CD4-positive, alpha-beta T cell (primary cell): ENCODE results near the gene ETV5. TPM values are rescaled to one million over a fixed set of nuclear protein-coding genes. Genes with fewer than 3 reads are reported as not detected.

ENCODE experiments used
- ATAC-seq: fragments of 200-7000 bp; cut with Tn5 transposase; one replicate; pipeline ENCODE4 v1.10.0; 2022; ENCODE audit warnings: mild to moderate bottlenecking; ENCODE audit not compliant: poor library complexity
- CTCF ChIA-PET: fragments of 350-600 bp; sonication (Branson Sonifier 250); formaldehyde crosslinking; loops from one replicate; lab custom pipeline; 2021; ENCODE audit warnings: antibody characterized with exemption, inconsistent platforms; lab: Charles Lee
- POLR2A ChIA-PET: fragments of 350-600 bp; sonication (Branson Sonifier 250); formaldehyde crosslinking; loops from one replicate; lab custom pipeline; 2021; ENCODE audit warnings: antibody characterized with exemption, inconsistent platforms; lab: Charles Lee
- DNase-seq, 14 experiments: peaks; one replicate each; pipeline ENCODE4 v3.0.0-alpha.2; 2013 to 2020; ENCODE audit warnings: mixed read lengths in 2 of 14
- H3K27ac ChIP-seq, 2 donors: one replicate each; pipeline versions ENCODE4 v1.5.1 to v1.7.0; 2013; ENCODE audit warnings: low read length in 2 of 2, low read depth in 1 of 2, mild to moderate bottlenecking in 1 of 2
- H3K27me3 ChIP-seq, 2 experiments: 1 replicate in 1 of 2; 2 replicates in 1 of 2; pipeline versions ENCODE4 v1.6.1 to v1.7.0; 2013; ENCODE audit warnings: low read length in 2 of 2, control low read depth in 1 of 2, mild to moderate bottlenecking in 1 of 2, moderate library complexity in 1 of 2; ENCODE audit not compliant: insufficient read depth in 2 of 2, control insufficient read depth in 1 of 2
- H3K36me3 ChIP-seq: one replicate; pipeline ENCODE4 v1.6.1; 2013; ENCODE audit warnings: low read length, control low read depth; ENCODE audit not compliant: insufficient read depth
- H3K4me1 ChIP-seq: one replicate; pipeline ENCODE4 v1.6.1; 2013; ENCODE audit warnings: low read length, control low read depth; ENCODE audit not compliant: insufficient read depth
- H3K4me3 ChIP-seq: one replicate; pipeline ENCODE4 v1.5.1; 2013; ENCODE audit warnings: mild to moderate bottlenecking, low read length, moderate library complexity
- H3K9me3 ChIP-seq, 2 experiments: 1 replicate in 1 of 2; 2 replicates in 1 of 2; pipeline versions ENCODE4 v1.6.1 to v1.7.0; 2013; ENCODE audit warnings: low read length in 2 of 2, mild to moderate bottlenecking in 2 of 2, control low read depth in 1 of 2, moderate library complexity in 1 of 2; ENCODE audit not compliant: control insufficient read depth in 1 of 2, insufficient read depth in 1 of 2
- H3K27ac Mint-ChIP-seq: one replicate; pipeline ENCODE4 v1.8.0; 2020; ENCODE audit warnings: mixed read lengths
- H3K27me3 Mint-ChIP-seq: one replicate; pipeline ENCODE4 v1.8.0; 2021; ENCODE audit warnings: mixed read lengths
- H3K36me3 Mint-ChIP-seq: one replicate; pipeline ENCODE4 v1.8.0; 2021; ENCODE audit warnings: low read depth, mixed read lengths
- H3K4me1 Mint-ChIP-seq: one replicate; pipeline ENCODE4 v1.8.0; 2021; ENCODE audit warnings: low read depth, mixed read lengths
- H3K4me3 Mint-ChIP-seq: one replicate; pipeline ENCODE4 v1.8.0; 2020; ENCODE audit warnings: mild to moderate bottlenecking, mixed read lengths
- H3K9me3 Mint-ChIP-seq: one replicate; pipeline ENCODE4 v1.8.0; 2020; ENCODE audit warnings: mixed read lengths
- intact Hi-C, 2 experiments: fragments of 100-400 bp; cut with DNase I in 1 of 2; cut with micrococcal nuclease in 1 of 2; formaldehyde crosslinking; loops; one replicate each; pipeline versions ENCODE4 v1.15.1 to v1.9.0; 2023 to 2025; cut with DNase I, micrococcal nuclease
- total RNA-seq, 174 experiments: library from RNA in 2 of 174; stranded (reverse) in 2 of 174; gene quantifications; one replicate each; pipeline ENCODE4 v1.2.3 and lab custom pipeline; 2021 to 2026
- TF ChIP-seq, protein P1 (sequence below): fragments of 200-600 bp; IDR thresholded peaks from one replicate; pipeline ENCODE4 v1.8.0; 2022; ENCODE audit warnings: antibody characterized with exemption, mild to moderate bottlenecking

The ETV5 gene
- total RNA-seq, 2 experiments from 2014 or later: not detected

DNA sequence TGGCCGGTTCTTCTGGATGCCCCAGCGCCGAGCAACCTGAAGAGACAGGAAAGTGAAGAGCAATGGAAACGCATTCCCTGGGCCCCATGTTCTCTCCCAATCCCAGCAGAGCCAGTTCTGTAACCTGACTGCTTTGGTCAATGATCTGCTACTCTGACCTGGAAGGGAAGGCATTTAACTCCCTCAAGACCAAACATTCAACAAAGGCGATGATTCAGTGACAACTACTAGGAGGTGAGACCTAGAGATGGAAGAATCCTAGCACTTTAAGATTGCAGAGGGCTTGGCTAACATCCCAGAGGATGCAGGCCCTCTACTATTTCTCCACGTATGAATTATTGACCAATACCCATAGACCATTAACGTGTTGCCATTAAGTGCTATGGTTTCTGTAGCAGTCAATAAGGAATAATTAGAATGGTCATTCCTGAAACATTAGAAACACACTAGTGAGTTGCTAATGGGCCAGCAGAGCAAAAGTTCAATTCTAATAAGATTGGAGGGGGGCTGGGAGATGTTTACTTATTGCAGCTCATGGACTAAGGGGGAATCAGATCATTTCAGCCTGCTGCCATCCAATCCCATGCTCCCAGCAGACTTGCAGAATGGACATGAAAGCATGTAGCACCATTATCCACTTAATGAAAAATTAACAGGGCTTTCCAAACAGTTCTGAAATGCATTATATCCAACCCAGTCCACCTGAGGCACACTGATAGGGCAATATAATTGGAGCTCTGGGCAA is 56.6 kb downstream of the ETV5 start:
- CTCF ChIA-PET: no interaction called here

DNA sequence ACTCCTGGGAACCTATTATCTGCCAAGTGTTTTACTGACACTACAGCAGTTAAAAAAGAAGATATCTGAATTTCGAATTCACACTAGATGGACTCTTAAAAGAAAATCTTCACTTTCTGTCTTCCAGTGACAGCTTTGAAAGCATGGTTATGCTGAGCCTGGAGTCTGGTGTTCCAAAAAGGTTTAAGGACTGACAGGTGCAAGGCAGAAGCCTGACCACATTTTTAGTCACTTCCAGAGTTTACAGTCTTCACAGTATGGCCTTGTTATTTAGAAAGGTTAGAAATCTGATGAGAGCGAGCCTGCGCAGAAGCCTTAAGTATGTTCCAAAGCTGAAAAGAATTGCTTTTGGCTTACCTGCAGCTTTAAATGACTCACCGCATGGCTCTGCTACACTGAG is 59.9 kb downstream of the ETV5 start:
- no peaks in the 10 kb centered on the region for H3K4me1 ChIP-seq
- no peak overlapping the region for H3K4me3 Mint-ChIP-seq
- H3K9me3 ChIP-seq: no peaks in the 10 kb centered on the region
- H3K27ac Mint-ChIP-seq: no peak overlapping the region
- POLR2A ChIA-PET: no interaction called here
- CTCF ChIA-PET: no interaction called here
- TF ChIP-seq, protein P1, sequence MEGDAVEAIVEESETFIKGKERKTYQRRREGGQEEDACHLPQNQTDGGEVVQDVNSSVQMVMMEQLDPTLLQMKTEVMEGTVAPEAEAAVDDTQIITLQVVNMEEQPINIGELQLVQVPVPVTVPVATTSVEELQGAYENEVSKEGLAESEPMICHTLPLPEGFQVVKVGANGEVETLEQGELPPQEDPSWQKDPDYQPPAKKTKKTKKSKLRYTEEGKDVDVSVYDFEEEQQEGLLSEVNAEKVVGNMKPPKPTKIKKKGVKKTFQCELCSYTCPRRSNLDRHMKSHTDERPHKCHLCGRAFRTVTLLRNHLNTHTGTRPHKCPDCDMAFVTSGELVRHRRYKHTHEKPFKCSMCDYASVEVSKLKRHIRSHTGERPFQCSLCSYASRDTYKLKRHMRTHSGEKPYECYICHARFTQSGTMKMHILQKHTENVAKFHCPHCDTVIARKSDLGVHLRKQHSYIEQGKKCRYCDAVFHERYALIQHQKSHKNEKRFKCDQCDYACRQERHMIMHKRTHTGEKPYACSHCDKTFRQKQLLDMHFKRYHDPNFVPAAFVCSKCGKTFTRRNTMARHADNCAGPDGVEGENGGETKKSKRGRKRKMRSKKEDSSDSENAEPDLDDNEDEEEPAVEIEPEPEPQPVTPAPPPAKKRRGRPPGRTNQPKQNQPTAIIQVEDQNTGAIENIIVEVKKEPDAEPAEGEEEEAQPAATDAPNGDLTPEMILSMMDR: no peak
- ATAC-seq (no peak), DNase-seq (no peak)
- no peaks in the 10 kb centered on the region for H3K36me3 Mint-ChIP-seq
- no peak overlapping the region for H3K4me3 ChIP-seq
- no peaks in the 10 kb centered on the region for H3K36me3 ChIP-seq
- peaks cover 31% of the 10 kb centered on the region for H3K27me3 Mint-ChIP-seq
- no peaks in the 10 kb centered on the region for H3K9me3 Mint-ChIP-seq
- peaks cover 0 to 9% of the 10 kb centered on the region in 2 experiments for H3K27me3 ChIP-seq
- intact Hi-C loops: no loop called here
- H3K4me1 Mint-ChIP-seq: no peaks in the 10 kb centered on the region
- no peak overlapping the region for H3K27ac ChIP-seq

More for the DNA sequence above, 56.6 kb downstream of the ETV5 start:
- no peak overlapping the region for H3K27ac ChIP-seq
- peaks cover 0 to 9% of the 10 kb centered on the region in 2 experiments for H3K27me3 ChIP-seq
- Mint-ChIP-seq H3K4me1 (no peaks in the 10 kb centered on the region), H3K4me3 (no peak overlapping the region), H3K36me3 (no peaks in the 10 kb centered on the region), H3K27ac (no peak overlapping the region), H3K9me3 (no peaks in the 10 kb centered on the region), H3K27me3 (peaks cover 47% of the 10 kb centered on the region)
- TF ChIP-seq, protein P1: no peak
- no peaks in the 10 kb centered on the region for H3K9me3 ChIP-seq
- H3K36me3 ChIP-seq: no peaks in the 10 kb centered on the region
- POLR2A ChIA-PET: no interaction called here
- H3K4me1 ChIP-seq: no peaks in the 10 kb centered on the region
- intact Hi-C loops: no loop called here
- no peak for DNase-seq
- ATAC-seq: no peak
- H3K4me3 ChIP-seq: no peak overlapping the region

DNA sequence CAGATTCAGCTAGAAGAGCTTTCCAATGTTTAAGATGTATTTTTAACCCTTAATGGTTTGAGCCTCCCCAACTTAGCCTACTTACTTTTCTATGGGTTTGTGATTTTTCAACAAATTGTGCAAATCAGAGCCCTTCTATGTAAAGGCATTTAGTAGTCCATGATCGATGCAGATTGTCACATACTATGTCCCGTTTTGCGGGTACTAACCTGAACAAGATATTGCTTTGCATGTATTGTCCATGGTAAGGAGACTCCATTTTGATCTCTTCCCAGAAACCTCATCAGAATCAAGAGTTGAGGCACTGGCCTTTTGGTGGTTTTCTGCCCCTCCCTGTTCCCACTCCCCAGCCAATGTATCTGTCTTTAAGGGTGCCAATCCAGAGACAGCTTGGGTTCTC is 60.8 kb downstream of the ETV5 start:
- H3K27me3 ChIP-seq: peaks cover 0 to 9% of the 10 kb centered on the region in 2 experiments
- H3K27me3 Mint-ChIP-seq: peaks cover 36% of the 10 kb centered on the region
- H3K27ac ChIP-seq: no peak overlapping the region
- no peaks in the 10 kb centered on the region for H3K9me3 ChIP-seq
- H3K4me3 ChIP-seq: no peak overlapping the region
- no peaks in the 10 kb centered on the region for H3K4me1 ChIP-seq
- H3K4me3 Mint-ChIP-seq: no peak overlapping the region
- no peaks in the 10 kb centered on the region for H3K9me3 Mint-ChIP-seq
- no peaks in the 10 kb centered on the region for H3K36me3 ChIP-seq
- ChIA-PET CTCF (no interaction called here), POLR2A (no interaction called here)
- no peak for DNase-seq
- H3K27ac Mint-ChIP-seq: no peak overlapping the region
- TF ChIP-seq, protein P1: no peak
- intact Hi-C loops: no loop called here
- ATAC-seq: no peak
- H3K4me1 Mint-ChIP-seq: no peaks in the 10 kb centered on the region
- H3K36me3 Mint-ChIP-seq: no peaks in the 10 kb centered on the region
